Hematopoietic multipotent progenitor cell treated with erythropoietin and hydrocortisone succinate and interleukin-3 and kit ligand, for 17 days (in vitro differentiated cells): ENCODE results near the gene C15orf39.
"Not testable (repeated sequence)": the region's sequence is repeated elsewhere in the genome, so short reads cannot be mapped to it uniquely, and the experiment has no call there.

Experiments used
- DNase-seq: peaks from one replicate; pipeline ENCODE4 v3.0.0-alpha.2; 2015; ENCODE audit warnings: low spot score

The C15orf39 gene

DNA sequence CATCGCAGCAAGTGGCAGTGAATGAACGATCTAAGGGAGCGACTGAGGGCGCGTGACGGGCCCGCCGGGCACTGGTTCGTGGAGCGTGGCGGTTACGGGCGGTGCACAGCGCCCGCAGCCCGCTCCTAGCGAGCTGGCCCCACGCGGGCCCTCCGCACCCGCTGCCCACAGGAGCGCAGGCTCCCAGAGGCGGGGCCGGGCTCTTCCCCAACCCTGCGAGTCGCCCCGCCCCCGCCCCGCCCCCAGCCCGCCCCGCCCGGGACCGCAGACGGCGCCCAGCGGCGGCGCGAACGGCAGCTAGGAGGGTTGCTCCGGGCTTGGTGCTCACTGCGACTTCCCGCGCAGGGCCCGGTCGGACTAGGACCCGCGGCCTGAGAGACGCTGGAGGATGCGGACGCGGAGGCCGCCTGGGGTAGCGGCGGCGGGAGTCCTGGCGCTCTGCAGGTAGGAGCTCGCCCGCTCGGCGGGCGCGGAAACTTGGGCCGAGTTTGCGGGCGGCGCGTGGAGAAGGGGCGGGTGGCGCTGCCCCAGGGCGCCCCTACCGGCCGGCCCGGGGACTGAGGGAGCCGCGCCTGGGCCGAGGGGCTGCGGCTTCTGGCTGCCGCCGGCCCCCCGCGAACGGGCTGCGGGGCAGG, at the start of gene C15orf39:
Gene C15orf39 (plus strand): TSS at position 267 of the 635 bp plus-strand sequence. CDS start 4,167 bp downstream, outside the sequence.
- peak; percentile 80 for DNase-seq

DNA sequence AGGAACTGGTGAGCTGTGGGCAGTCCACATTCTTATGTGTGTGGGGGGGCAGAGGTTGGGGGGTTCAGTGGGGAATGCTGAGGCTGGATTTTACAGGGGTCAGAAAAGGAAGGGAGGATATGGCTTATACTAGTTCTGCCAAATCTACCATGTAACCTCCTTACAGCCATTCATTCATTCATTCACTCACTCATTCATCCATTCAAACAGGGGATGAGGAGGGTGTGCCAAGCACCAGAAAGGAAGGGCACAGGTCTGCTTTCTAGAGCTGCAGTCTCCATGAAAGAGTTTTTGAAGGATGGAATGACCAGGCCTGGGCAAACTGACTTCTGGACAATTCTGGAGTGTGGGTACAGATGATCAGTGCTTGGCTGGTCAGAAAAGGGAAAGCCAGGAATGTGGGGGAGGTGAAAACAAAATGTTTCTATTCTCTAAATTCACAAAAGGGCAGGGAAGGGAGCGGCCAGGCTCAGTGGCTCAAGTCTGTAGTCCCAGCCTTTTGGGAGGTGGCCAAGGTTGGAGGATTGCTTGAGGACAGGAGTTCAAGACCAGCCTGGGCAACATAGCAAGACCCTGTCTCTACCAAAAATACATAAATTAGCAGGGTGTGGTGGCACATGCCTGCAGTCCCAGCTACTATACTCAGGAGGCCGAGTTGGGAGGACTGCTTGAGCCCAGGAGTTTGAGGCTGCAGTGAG, 49.2 kb upstream of the C15orf39 start:
- no peak for DNase-seq

DNA sequence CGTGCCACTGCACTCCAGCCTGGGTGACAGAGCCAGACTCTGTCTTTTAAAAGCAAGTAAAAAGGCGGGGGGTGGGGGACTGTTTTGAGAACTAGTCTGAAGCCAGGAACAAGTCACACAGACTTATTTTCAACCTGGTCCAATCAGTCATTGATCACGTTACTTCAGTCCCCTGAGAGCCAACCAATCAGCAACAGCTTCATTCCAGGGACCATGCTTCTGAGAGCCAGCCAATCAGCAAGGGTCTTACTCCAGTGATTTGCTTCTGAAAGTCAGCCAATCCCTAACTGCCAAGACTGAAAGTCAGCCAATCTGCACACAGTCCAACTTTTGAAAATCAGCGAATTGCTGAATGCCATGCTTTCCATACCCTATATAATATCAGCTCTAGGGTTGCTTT, 48.6 kb upstream of the C15orf39 start:
- peak; percentile 29 for DNase-seq

DNA sequence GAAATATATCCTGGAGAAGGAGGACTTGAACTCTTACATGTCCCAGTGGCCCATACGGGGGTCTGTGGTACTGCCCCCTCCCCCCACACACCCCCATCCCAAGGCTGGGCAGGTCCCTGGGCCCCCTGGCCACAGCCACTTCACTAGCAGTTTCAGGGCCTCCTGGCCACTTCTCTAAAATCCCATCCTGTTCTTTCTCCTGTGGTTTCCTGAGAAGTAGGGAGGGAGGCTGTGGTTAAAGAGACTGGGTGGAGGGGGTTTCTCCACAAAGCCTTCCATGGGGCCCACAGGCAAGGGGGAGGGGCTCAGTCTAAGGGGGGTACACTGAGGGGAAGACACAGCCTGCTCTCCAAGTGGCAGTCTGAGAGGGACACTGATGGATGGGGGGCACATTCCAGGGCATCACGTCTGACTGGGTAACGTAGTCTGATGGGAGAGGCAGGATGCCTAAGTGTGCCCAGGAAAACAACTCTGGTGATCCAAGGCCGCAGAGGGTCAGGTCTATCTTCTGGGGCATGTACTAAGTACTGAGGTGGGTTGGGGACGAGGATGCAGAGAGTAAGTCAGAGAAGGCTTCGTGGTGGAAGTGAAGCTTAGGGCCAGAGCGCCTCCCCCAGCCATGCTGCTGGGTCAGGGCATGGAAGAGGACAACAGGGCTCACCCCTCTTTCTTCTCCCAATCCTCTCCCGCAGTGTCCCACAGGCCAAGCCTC, 48.0 kb upstream of the C15orf39 start:
- no peak for DNase-seq

DNA sequence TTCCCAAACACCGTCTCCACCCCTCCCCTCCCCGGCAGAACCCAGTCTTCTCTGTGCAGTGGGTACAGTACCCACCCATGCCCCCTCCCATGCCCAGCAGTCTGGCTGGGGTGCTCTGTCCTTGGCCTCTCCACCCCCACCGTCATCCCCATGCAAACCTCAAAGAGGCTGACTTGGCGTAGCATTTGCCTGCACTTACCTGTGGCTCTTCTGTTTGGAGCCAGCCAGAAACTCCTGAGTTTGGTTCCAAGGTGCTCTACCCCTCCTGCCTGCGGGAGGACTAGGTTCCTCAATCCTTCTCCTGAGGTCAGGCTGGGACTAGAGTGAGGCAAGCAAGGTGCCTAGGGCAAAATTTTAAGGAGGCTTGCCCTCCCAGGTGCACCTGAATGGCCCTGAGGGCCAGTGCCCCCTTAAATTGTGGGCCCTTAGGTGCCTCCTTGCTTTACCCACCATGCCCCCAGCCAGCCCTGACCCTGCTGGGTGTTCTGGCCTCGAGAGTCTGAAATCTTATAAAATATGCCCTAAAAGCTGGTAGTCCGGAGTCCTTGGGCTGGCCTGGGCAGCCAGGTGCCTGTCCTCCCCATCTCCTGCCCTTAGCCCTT, 47.1 kb upstream of the C15orf39 start:
- DNase-seq, result no peak

DNA sequence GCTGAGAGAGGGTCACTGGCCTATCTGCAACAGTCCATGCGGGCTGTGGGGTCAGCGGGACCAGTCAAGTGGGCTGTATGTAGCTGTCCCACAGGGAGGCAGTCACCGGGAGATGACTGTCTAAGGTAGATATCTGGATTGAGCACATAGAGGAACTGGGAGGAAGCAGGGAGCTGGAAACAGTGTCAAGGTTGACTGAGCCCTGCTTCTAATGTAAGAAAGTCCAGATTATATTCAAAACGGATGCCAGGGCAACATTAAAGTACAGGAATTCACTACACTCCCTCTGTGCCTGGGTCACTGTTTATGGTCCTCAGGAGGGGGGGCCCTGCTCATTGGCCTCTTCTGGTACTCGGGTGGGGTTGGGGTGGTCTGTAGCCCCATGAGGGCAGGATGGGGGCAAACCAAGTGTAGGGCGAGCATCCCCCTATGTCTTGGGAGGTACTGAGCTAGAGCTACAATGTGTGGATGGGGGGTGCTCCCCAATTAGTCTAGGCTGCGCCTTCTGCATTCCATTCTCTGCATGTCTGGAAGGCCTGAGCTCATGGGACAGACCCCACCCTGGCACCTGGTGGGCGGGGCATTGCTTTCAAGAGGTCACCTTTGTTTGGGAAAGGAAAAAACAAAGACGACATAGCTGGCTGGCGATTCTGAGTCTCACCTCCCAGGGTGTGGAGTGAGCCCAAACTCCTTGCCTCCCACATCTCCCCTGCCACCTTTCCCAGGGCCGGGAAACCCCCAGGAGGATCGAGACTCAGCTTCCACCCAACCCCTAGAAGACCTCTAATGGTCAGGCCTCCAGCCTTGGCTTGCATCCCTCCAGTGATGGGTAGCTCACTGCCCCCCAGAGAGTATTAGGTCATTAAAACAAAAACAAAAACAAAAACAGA, 45.1 kb upstream of the C15orf39 start:
- no peak for DNase-seq

DNA sequence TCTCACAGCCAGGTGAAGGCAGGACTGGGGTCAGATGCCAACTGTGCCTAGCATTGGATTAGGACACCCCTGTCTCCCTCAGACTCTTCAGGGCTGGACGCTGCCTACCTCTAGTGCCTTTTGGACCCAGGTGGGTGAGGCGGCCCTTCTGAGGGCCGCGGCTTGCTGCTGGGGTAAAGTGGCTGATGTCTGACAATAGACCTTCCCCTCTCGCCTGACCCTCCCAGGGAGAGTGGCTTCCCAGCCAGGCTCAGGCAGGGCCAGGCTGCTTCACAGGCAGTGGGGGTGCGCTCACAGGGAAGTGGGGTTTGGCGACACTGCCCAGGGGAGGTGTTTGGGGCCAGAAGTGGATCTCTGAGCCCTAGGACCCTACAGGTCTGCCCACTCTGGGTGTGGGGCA, 43.3 kb upstream of the C15orf39 start:
- no peak for DNase-seq

DNA sequence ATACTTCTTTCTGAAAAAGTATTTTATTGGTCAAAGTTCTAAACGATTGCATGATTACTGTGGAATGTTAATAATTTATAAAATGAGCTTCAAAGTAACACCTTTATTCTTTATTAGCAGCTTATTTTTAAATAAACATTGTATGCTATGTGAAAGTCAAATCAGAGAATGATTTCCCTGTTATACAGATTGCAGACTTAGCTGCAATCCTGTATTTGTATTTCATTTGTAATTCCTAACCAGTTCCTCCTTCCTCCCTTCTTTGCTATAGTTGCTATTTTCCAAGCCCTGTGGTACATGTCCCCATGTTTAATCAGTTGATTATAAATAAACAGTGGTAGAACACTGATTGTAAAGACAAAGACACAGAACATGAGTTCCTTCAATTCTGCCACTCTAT, 42.4 kb upstream of the C15orf39 start:
- no peak for DNase-seq

DNA sequence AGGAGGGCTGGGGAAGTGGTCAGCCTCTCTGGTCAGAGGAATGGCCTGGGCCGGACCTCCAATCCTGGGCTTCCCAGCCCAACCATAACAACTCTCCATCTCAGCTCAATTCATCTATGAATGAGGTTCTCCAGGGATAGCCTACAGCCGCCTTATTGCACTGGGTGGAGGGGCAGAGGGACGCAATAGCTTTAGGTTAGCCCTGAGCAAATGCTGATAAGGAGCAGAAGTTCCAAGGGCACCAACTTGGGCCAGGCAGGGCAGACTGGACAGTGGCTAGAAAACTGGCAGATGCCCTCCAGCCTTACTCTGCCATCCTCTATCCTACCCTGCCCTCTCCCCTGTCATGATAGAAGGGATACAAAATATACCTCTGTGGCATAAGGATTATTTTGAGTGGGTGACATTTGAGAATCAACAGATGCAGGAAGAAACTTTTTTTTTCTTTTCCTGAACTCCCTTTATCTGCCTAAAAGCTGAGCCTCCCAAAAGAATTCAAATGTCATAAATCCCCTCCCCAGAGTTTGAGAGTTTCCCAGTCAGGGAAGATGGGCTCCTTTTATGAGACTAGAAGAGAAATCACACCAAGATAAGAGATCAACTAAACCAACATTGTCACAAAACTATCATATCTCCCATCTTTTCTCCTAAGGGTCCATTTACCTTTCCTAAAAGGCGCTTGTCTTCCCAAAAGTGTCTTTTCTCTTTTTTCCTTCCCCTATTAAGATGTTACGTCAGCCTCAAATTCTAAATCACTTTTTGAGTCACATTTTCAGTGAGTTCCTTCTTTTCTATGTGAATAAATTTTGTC, 40.4 kb upstream of the C15orf39 start:
- DNase-seq, result no peak

DNA sequence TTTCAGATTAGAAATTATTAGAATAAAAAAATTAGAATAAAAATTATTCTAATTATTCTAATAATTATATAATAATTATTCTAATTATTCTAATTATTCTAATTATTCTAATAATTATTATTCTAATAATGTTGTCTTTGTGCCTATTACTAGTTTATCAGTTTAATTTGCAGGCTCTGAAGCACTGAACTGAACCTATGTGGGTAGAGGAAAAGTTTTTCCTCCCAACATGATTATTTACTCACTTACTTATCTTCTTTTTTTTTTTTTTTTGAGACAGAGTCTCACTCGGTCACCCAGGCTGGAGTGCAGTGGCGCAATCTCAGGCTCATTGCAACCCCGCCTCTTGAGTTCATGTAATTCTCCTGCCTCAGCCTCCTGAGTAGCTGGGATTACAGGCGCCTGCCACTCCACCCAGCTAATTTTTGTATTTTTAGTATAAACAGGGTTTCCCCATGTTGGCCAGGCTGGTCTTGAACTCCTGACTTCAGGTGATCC, 39.7 kb upstream of the C15orf39 start:
- DNase-seq, result no peak

DNA sequence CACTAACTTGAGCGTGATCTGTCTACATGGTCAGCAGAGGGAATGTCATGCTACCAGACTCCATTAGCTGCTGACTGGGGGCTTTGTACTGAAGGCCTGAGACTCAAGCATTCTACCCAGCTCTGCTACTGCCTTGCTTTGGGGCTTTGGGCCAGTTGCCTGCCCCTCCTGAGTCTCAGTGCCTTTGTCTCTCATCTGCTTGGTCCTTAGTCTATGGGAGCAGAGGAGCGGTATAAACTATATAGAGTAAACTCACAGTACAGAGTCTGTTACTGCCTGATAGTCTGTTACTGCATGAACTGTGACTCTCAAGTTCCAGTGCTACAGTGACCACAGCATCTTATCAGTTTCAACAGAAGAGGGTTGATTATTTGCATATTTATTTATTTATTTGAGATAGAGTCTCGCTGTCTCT, 38.5 kb upstream of the C15orf39 start:
- DNase-seq, result peak; percentile 41

DNA sequence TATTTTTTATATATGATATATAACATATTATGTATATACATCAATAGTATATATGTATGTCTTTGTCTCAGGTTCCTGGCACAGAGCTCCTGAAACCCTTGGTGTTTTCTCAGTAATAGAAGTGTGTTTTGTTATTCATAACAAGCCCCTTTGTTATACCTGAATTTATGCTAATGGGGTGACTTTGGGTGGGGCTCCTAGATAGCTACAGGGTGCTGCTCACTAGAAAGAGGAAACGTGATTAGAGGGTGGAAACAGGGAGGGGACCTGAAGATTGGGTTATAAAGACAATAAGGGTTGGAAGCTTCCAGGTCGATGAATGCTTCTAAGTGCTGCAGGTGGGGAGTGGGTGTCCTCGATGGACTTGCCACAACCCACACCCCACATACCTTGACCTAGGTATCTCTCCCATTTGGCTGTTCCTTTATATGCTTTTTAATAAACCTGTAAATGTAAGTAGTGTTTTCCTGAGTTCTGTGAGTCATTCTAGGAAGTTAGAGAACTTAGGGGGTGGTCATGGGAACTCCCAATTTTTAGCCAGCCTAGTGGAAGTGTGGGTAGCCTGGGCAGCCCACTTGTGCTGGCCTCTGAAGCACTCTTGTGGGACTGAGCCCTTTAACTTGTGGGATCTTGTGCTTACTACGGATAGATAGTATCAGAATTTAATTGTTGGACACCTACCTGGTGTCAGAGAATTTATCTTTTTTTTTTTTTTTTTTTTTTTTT, 36.9 kb upstream of the C15orf39 start:
- no peak for DNase-seq

DNA sequence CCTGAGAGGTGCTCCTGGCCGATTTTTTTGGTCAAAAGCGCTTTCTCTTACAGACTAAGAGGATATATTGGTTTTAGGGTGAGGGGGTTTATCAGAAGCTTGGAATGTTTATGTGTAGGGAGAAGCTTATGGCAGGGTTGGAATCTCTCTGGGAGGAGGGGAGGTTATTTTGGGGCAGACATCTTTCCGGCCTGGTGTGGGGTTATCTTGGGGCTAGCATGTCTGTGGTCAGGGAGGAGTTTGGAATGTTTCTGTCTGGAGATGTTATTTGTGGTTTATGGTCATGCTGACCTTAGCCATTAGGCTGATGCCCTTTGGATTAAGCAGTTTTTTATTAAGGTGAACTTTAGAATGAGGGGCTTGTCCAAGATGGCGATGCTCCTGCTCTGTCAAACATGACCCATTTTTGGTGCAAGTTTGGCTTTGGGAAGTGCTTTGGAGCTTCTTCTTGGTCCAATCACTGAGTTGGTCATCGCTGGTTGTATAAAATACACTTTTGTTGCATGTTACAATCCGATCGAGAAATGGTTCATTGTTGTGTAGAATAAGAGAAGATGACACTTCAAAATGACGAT, 35.1 kb upstream of the C15orf39 start:
- DNase-seq, result not testable (repeated sequence)

DNA sequence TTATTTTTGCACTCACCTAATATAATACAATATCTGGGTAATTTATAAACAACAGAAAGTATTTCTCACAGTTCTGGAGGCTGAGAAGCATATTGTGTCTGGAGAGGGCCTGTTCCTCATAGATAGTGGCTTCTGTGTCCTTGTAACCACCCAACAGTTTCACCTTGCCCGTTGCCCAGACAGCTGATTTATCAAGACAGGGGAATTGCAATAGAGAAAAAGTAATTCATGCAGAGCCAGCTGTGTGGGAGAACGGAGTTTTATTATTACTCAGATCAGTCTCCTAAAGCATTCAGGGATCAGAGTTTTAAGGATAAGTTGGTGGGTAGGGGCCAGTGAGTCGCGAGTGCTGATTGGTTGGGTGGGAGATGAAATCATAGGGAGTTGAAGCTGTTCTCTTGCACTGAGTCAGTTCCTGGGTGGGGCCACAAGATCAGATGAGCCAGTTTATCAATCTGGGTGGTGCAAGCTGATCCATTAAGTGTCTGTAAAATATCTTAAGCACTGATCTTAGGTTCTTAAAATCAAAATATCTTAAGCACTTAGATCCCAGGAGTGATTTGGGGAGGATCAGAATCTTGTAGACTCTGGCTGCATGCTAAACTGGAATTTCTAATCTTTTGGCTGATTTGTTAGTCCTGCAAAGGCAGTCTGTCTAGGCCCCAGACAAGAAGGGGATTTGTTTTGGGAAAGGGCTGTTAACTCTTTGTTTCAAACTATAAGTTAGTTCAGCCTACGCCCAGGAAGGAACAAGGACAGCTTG, 33.9 kb upstream of the C15orf39 start:
- DNase-seq, result no peak

DNA sequence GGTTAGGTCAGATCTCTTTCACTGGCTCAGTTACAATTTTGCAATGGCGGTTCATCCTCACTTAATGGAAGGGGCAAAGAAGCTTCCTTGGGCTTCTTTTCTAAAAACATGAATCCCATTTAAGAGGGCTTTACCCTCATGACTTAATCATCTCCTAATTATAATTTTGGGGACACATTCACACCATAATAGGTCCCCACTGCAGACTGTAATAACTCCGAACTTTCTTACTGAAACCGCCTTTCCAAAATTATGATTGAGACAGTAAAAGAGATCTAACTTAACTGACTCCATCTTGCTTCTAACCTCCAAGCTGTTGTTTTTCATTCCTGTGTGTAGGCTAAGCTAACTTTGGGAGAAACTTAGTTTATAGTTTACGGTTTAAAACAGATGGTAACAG, 33.3 kb upstream of the C15orf39 start:
- DNase-seq, result no peak

DNA sequence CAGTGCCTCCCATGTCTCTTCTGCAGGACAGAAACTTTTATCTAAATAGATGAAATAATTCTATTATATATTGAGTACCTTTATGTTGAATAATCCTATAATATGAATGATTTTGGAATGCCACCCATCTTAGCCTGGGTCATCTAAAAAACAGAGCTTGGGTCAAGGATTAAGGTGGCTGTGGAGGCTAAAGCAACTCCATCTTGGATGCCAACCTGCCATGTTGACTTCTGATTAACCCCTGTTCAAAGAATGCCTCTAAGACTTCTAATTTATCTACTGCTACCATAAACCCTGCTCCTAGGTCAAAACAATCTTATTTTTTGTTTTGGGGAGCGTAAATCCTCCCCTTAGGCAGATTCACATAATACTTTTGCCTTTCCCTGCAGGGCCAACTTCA, 31.5 kb upstream of the C15orf39 start:
- DNase-seq, result no peak

DNA sequence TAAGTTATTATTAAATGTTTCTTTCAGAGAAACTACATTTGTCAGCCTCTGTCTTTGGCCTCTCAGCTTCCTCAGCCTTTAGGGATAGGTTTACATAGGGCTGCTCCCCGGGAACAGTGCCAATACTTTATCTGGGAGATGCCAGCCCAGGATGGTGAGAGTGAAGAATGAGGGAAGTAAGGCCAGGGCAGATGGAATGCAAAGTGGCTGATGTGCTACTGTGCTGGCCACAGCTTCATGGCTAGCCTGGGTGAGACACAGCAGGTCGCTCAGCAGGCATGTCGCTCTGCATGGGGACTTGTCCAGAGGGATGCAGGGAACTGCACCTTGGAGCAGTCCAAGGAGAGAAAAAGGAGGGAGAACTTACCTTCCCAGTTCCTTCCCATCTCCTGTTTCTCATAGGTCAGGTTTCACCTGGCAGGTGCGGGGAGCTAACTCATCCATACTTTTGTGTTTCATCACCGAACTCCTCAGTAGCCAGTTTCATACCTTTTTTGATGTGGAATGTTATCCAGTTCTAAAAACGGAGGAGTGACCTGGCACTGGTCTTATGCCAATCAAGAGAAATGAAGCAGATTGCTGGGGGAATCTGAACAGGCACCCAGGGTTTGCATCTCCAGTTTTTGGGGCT, 30.9 kb upstream of the C15orf39 start:
- DNase-seq, result peak; percentile 27

DNA sequence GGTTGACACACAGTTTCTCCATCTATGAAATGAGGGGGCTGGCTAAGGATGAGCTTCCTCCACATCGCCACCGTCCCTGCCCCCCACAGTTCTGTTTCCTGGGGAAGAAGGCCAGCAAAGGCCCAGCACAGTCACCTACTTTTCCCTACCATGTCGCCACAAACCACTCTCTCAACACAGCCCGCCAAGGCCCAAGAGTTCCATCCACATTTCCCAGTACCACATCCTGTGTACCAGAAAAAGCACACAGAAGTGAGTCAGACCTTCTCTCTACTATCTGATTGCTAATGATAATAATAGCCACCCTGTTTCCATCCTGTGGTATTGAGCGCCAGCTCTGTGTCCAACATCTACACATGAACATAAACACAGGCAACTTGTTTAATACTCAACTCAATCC, 30.3 kb upstream of the C15orf39 start:
- DNase-seq, result no peak
